22Rv1 (cell line): ENCODE results near the gene ACOT11.
"Not testable (repeated sequence)": the region's sequence is repeated elsewhere in the genome, so short reads cannot be mapped to it uniquely, and the experiment has no call there.

Source experiments
- H3K27ac ChIP-seq: fragments of 450-650 bp; 2 replicates; pipeline ENCODE4 v1.5.1; 2017
- CTCF ChIP-seq: fragments of 450-650 bp; IDR thresholded peaks from 2 replicates; pipeline ENCODE4 v1.5.1; 2017; ENCODE audit warnings: mild to moderate bottlenecking
- ZFX ChIP-seq: fragments of 450-650 bp; IDR thresholded peaks from 2 replicates; pipeline ENCODE4 v1.6.1; 2017; ENCODE audit warnings: antibody characterized with exemption, borderline replicate concordance

Gene ACOT11

DNA sequence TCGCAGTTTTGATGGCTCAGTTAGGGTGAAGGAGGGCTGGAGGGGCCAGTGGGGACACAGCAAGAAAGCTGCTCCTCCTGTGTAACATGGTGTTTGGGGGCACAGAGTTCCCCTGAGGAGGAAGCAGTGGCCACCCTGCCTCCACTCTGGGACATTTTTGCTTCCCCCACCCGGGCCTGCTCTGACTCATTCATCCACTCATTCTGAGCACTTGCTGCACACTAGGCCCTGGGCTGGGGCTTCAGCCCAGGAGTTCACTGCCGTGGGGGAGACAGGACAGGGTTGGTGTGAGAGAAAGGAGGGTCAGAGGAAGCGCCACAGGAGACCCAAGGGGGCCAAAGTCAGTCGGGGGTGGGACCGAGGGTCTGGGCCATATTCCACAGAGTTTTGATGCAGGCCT is 41.4 kb upstream of the ACOT11 start:
- TF ChIP-seq CTCF (no peak), ZFX (no peak)
- no peak overlapping the region for H3K27ac ChIP-seq

GRCh38 chr1:54507033-54507870 is 40.8 kb upstream of the ACOT11 start:
- TF ChIP-seq CTCF = no peak
- no peak for TF ChIP-seq ZFX
- H3K27ac ChIP-seq = no peak overlapping the region

DNA sequence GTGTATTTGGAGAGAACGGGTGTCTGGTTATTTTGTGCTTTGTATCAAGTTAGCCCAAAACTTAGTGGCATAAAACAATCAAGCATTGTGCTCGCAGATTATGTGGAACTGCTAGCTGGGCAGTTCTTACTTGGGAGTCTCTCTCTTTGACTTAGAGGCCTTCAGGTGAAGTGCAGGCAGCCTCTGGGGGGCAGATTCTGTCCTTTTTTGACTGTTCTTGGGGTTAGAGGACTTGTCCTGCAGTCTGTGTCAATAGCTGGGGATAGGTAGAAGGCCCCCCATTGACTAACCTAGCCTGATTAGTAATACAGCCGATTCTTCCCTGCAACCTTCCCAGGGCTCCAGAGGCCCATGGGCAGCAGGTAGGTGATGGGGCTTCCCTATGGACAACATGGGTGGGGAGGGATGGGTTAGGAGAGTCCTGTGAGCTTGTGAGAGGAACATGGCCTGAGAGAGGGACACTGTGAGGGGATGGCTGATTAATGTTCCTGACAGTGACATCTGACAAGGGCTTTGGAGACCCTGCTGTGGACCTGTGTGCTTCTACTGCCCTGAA is 37.2 kb upstream of the ACOT11 start:
- no peak overlapping the region for H3K27ac ChIP-seq
- TF ChIP-seq CTCF = no peak
- no peak for TF ChIP-seq ZFX

GRCh38 chr1:54513921-54514580 is 34.0 kb upstream of the ACOT11 start:
- H3K27ac ChIP-seq = not testable (repeated sequence)

GRCh38 chr1:54516249-54516920 is 31.6 kb upstream of the ACOT11 start:
- TF ChIP-seq CTCF = no peak
- no peak for TF ChIP-seq ZFX
- no peak overlapping the region for H3K27ac ChIP-seq

DNA sequence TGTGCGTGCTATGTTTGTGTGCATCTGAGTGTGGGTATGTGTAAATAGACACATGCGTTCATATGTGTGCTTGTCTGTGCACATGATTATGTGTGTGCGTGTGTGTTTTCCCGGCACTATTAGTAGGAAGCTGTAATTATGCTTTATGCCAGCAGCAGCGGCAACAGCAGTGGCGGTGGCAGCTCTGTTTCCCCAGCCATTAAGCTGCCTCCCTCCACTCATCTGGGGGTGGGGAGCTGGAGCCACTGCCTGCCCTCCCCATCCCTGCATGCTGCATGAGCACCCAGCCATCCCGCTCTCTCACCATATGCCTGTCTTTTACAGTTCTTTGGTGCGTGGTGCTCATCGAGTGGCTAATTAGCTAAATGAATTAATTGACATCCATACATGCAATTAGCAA is 30.5 kb upstream of the ACOT11 start:
- H3K27ac ChIP-seq = no peak overlapping the region

More for the DNA sequence above, 30.5 kb upstream of the ACOT11 start:
- TF ChIP-seq ZFX (no peak), CTCF (no peak)
